Measurements from ENCODE around the gene KIF3A. TPM values are rescaled to one million over a fixed set of nuclear protein-coding genes. Genes with fewer than 3 reads are reported as not detected.
A peak's percentile ranks its signal among the peaks of the same experiment; 100 is the strongest.

Gene KIF3A
- total and polyA plus RNA-seq, 4 experiments from 2014 or later, result 9.7 to 25.9 (median 18.5) TPM

DNA sequence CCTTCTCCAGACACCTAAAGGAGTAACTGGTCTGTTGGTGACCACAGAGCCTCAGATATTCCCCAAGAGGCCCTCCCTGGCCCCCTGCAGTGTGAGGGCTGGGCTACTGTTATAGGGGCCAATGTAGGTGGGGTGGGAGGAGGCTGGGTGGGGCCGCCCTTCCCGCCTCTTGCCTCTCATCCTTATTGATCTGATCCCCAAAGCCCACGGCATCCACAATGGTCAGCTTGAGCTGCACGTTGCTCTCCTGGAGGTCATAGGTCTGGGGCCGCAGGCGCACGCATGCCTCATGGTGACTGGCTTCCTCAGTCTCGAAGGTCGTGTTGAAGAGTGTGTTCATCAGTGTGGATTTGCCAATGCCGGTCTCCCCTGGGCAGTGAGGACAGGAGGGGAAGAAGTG lies 26.7 kb upstream of the KIF3A start:
- intact Hi-C loops (cut with micrococcal nuclease), result no loop called here
- H3K27me3 Mint-ChIP-seq, result no peaks in the 10 kb centered on the region
- H3K4me3 Mint-ChIP-seq, result no peak overlapping the region
- H3K4me1 Mint-ChIP-seq, result peaks cover 0 to 5% (median 0%) of the 10 kb centered on the region in 4 donors
- peaks cover 0 to 19% of the 10 kb centered on the region in 2 donors for H3K36me3 Mint-ChIP-seq
- Histone ChIP-seq H3K36me3 (ENCODE audit: insufficient read depth, low read length) (peaks cover 12% of the 10 kb centered on the region), H3K4me1 (ENCODE audit: insufficient read depth, low read length) (no peaks in the 10 kb centered on the region), H3K27me3 (ENCODE audit: insufficient read depth, low read length) (no peaks in the 10 kb centered on the region), H3K4me3 (ENCODE audit: low read length in 2 of 2) (no peak overlapping the region), H3K9me3 (ENCODE audit: control insufficient read depth in 1 of 2, low read length in 2 of 2) (no peaks in the 10 kb centered on the region), H3K27ac (ENCODE audit: low read depth, low read length) (no peak overlapping the region)
- peak overlapping the region in 1 of 7 donors; percentile 18 for H3K27ac Mint-ChIP-seq
- no peak for DNase-seq
- ChIA-PET CTCF (ENCODE audit: partially characterized antibody) (interaction anchor here (1.0 kb wide), 1 partner anchor 55 kb away, joined by 3 read pairs; no protein-coding TSS in a partner anchor), POLR2A (ENCODE audit: partially characterized antibody) (interaction anchor here (1.4 kb wide), 1 partner anchor 10 kb away, joined by 3 read pairs; no protein-coding TSS in a partner anchor)
- H3K9me3 Mint-ChIP-seq, result no peaks in the 10 kb centered on the region

DNA sequence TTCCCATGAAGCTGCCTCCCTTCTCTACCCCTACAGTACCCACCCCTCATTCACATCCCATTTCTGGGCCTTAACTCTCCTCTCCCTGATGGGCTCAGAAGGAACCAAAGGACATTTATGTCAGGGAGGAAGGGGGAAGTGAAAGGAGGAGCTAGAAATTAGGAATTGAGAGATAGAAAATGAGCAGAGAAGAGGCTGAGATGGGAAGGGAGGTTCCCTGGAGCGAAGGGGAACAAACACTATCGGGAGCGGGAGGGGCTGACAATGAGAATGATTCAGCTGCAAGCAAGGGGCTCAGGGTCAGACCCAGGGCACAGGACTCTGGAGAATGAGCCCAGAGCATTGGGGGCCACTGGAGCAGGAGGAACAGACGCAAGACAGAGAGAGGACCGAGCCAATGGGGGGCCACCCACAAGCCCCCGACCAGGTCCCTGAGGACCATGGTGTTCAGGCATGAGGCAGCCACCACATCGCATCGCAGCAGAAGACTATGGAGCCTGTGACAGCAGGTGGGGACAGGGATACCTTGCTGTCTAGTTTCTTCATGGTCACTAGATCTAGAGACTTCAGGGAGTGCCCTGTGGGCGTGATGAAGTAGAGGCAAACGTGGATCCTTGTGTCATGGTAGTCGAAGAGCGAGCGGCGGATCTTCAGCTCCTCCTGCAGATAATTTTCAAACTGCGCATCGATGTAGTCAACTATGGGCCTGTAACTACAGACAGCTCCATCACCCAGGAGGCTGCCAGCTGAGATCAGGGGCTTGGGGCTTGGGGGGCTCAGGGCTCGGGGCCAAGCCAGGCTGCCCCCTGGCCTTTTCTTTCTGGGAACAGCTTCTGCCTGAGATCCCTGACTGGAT lies 26.1 kb upstream of the KIF3A start:
- no peak for DNase-seq
- peak overlapping the region in 2 of 7 donors; percentile 70 to 72 for H3K27ac Mint-ChIP-seq
- no peak overlapping the region for H3K4me3 Mint-ChIP-seq
- intact Hi-C loops (cut with micrococcal nuclease), result no loop called here
- no peaks in the 10 kb centered on the region for H3K9me3 Mint-ChIP-seq
- no peaks in the 10 kb centered on the region for H3K9me3 ChIP-seq (ENCODE audit: control insufficient read depth in 1 of 2, low read length in 2 of 2)
- H3K4me1 ChIP-seq (ENCODE audit: insufficient read depth, low read length), result no peaks in the 10 kb centered on the region
- ChIA-PET POLR2A (ENCODE audit: partially characterized antibody) (interaction anchor here (1.0 to 1.4 kb wide), 2 partner anchors 9 to 10 kb away, joined by 3 to 4 read pairs; no protein-coding TSS in a partner anchor), CTCF (ENCODE audit: partially characterized antibody) (no interaction called here)
- peaks cover 0 to 22% of the 10 kb centered on the region in 2 donors for H3K36me3 Mint-ChIP-seq
- H3K27me3 ChIP-seq (ENCODE audit: insufficient read depth, low read length), result no peaks in the 10 kb centered on the region
- no peak overlapping the region for H3K27ac ChIP-seq (ENCODE audit: low read depth, low read length)
- peaks cover 12% of the 10 kb centered on the region for H3K36me3 ChIP-seq (ENCODE audit: insufficient read depth, low read length)
- H3K4me3 ChIP-seq (ENCODE audit: low read length in 2 of 2), result no peak overlapping the region
- H3K4me1 Mint-ChIP-seq, result peaks cover 0 to 5% (median 0%) of the 10 kb centered on the region in 4 donors
- H3K27me3 Mint-ChIP-seq, result no peaks in the 10 kb centered on the region

DNA sequence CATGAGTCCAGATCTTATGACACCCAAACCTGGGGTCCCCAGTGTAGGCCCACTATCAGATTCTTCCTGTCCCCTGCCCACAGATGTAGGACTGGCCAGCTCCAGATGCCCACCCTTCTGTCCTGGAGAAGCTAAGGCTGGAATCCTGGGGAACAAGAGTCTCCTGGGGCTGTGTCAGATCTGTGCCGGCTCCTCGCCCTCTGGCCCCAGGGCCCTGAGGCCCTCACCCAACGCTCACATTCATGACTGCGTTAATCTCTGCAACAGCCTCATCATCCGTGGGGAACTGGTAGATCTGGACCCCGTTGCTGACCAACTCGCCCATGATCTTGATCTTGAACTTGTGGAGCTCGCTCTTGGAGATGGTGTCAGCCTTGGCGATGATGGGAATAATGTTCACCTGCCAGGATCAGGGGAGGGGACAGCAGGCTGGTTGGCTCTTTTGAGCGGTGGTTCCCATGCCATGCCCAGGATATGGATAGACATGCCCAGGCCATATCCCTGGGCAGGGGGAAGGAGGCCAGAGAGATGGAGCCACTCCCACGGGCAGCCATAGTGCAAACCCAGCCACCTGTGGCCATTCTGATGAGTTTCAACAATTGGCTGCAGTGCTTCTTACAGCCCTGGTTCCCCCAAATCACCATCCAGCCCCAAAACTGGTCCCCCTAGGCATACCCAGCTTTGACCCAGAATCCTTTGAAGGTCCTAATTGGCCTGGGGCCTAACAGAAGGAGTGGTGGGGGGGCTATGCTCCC lies 25.1 kb upstream of the KIF3A start:
- Mint-ChIP-seq H3K9me3 (no peaks in the 10 kb centered on the region), H3K4me1 (peaks cover 0 to 5% (median under 1%) of the 10 kb centered on the region in 4 donors), H3K27ac (peak overlapping the region in 1 of 7 donors; percentile 24), H3K27me3 (no peaks in the 10 kb centered on the region), H3K36me3 (peaks cover 0 to 27% of the 10 kb centered on the region in 2 donors), H3K4me3 (no peak overlapping the region)
- ChIA-PET CTCF (ENCODE audit: partially characterized antibody) (interaction anchor here (1.5 kb wide), 1 partner anchor 15 kb away, joined by 4 read pairs; the partner anchor contains the start of gene CCNI2), POLR2A (ENCODE audit: partially characterized antibody) (interaction anchor here (1.0 to 3.3 kb wide), 2 partner anchors 11 to 15 kb away, joined by 4 to 12 read pairs; partner anchors contain the start of gene CCNI2)
- Histone ChIP-seq H3K4me1 (ENCODE audit: insufficient read depth, low read length) (no peaks in the 10 kb centered on the region), H3K9me3 (ENCODE audit: control insufficient read depth in 1 of 2, low read length in 2 of 2) (no peaks in the 10 kb centered on the region), H3K27ac (ENCODE audit: low read depth, low read length) (no peak overlapping the region), H3K36me3 (ENCODE audit: insufficient read depth, low read length) (peaks cover 12% of the 10 kb centered on the region), H3K27me3 (ENCODE audit: insufficient read depth, low read length) (no peaks in the 10 kb centered on the region), H3K4me3 (ENCODE audit: low read length in 2 of 2) (no peak overlapping the region)
- no peak for DNase-seq
- intact Hi-C loops (cut with micrococcal nuclease), result no loop called here

DNA sequence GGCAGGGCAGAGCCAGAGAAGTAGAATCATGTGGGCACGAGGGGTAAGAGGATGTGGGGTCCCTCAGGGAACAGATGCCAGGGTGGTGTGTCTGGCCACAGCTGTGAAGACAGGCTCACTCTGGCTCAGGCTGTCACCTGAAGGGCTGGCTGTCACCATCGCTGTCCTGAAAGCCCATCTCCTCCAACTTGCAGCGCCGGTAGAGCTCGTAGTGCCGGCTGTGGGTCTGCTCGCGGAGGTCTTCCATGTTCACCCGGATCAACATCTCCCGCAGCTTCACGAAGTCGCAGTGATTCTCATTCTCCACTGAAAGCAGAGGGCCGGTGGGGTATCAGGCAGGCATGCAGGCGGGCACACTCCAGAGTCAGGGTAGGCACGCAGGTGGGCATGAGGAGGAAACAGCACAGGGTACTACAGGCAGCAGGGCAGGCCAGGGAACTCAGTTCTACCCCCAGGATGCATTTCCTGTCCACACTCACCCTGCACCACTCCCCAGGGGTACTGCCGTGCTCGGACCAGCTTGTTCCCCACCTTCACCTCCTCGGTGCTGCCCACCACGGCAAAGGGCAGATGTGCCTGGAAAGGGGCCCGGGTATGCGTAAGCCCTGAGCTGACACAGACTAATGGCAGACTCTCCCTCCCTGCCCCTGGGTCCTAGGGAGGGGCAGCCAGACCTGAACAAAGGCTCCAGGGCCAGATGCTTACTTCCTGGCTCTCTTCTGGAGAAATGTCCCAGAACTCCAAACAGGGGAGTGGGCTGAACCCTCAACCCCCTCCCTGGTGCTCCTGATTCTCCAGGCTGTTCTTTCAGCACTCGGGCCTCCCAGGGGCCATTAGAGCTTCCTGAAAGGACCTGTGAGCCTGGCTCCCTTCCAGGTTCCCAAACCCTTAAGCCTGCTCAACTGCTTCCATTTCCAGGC lies 24.2 kb upstream of the KIF3A start:
- no peak overlapping the region for H3K4me3 ChIP-seq (ENCODE audit: low read length in 2 of 2)
- H3K9me3 ChIP-seq (ENCODE audit: control insufficient read depth in 1 of 2, low read length in 2 of 2), result no peaks in the 10 kb centered on the region
- Mint-ChIP-seq H3K36me3 (peaks cover 0 to 31% of the 10 kb centered on the region in 2 donors), H3K4me1 (peaks cover 0 to 1% (median 0%) of the 10 kb centered on the region in 4 donors), H3K27me3 (no peaks in the 10 kb centered on the region), H3K4me3 (no peak overlapping the region), H3K9me3 (no peaks in the 10 kb centered on the region), H3K27ac (peak overlapping the region in 3 of 7 donors; percentile 6 to 34 (median 26))
- intact Hi-C loops (cut with micrococcal nuclease), result no loop called here
- ChIA-PET CTCF (ENCODE audit: partially characterized antibody) (interaction anchor here (1.5 kb wide), 1 partner anchor 15 kb away, joined by 4 read pairs; the partner anchor contains the start of gene CCNI2), POLR2A (ENCODE audit: partially characterized antibody) (interaction anchor here (3.3 kb wide), 1 partner anchor 14 kb away, joined by 12 read pairs; the partner anchor contains the start of gene CCNI2)
- no peaks in the 10 kb centered on the region for H3K4me1 ChIP-seq (ENCODE audit: insufficient read depth, low read length)
- no peaks in the 10 kb centered on the region for H3K27me3 ChIP-seq (ENCODE audit: insufficient read depth, low read length)
- H3K27ac ChIP-seq (ENCODE audit: low read depth, low read length), result no peak overlapping the region
- peaks cover 12% of the 10 kb centered on the region for H3K36me3 ChIP-seq (ENCODE audit: insufficient read depth, low read length)
- DNase-seq, result no peak

DNA sequence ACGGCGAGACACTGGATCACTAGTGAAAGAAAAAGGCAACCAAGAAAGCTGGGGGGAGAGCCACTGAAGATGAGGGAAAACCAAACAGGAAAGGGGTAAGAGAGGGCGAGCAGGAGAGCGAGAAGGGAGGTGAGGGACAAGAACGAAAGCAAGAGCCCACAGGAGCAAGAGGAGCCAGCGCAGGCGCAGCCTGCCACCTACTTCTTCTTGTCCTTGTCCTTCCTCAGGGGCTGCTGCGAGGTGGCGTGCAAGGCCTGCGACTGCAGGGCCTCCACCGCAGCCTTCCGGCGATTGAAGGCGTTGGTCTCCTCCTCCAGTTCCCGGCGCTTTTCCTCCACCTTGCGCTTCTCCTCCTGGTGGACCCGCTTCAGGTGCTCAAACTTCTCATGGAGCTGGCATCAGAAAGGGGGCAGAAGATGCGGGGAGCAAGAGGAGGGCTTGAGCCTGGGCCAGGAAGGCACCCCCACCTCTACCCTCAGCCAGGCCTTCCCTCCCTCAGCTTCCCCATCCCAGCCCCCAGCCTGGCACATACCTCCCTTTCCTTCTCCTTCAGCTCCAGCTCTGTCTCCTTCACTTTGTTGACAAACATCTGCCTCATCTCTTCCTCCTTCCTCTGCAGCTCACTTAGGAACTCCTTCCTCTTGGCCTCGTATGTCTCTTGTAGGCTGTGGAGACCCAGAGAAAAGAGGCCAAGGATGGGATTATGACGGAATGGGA lies 23.4 kb upstream of the KIF3A start:
- POLR2A ChIA-PET (ENCODE audit: partially characterized antibody), result interaction anchor here (0.6 to 3.3 kb wide), 2 partner anchors 11 to 14 kb away, joined by 3 to 12 read pairs; partner anchors contain the start of gene CCNI2
- no peak overlapping the region for H3K27ac ChIP-seq (ENCODE audit: low read depth, low read length)
- no peaks in the 10 kb centered on the region for H3K27me3 ChIP-seq (ENCODE audit: insufficient read depth, low read length)
- H3K4me3 Mint-ChIP-seq, result no peak overlapping the region
- H3K36me3 Mint-ChIP-seq, result peaks cover 0 to 34% of the 10 kb centered on the region in 2 donors
- no peak for DNase-seq
- H3K4me1 ChIP-seq (ENCODE audit: insufficient read depth, low read length), result no peaks in the 10 kb centered on the region
- CTCF ChIA-PET (ENCODE audit: partially characterized antibody), result interaction anchor here (1.5 kb wide), 1 partner anchor 14 kb away, joined by 4 read pairs; the partner anchor contains the start of gene CCNI2
- H3K27ac Mint-ChIP-seq, result peak overlapping the region in 3 of 7 donors; percentile 26 to 43 (median 34)
- H3K9me3 Mint-ChIP-seq, result no peaks in the 10 kb centered on the region
- intact Hi-C loops (cut with micrococcal nuclease), result no loop called here
- H3K4me1 Mint-ChIP-seq, result peaks cover 0 to 1% (median 0%) of the 10 kb centered on the region in 4 donors
- H3K36me3 ChIP-seq (ENCODE audit: insufficient read depth, low read length), result peaks cover 12% of the 10 kb centered on the region
- H3K27me3 Mint-ChIP-seq, result no peaks in the 10 kb centered on the region
- H3K4me3 ChIP-seq (ENCODE audit: low read length in 2 of 2), result no peak overlapping the region
- no peaks in the 10 kb centered on the region for H3K9me3 ChIP-seq (ENCODE audit: control insufficient read depth in 1 of 2, low read length in 2 of 2)

DNA sequence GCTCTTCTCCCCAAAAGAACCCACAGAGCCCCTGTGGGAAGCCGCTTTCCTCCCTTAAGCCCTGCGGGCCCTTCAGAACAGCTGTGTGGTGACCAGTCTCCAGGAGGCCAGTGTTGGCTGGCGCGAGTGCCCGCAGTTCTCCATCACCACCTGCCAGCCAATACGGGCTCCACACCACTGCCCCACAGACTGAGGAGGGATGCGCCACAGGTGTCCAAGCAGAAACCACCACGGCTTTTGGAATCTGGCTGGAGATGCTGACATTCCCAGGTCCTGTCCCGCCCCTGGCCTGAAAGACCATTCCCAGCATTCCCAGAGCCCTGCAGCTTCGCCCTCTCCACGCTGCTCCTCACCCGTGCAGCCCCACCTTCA lies 22.7 kb upstream of the KIF3A start:
- peaks cover 0 to 3% (median 0%) of the 10 kb centered on the region in 4 donors for H3K4me1 Mint-ChIP-seq
- DNase-seq, result no peak
- no peak overlapping the region for H3K27ac ChIP-seq (ENCODE audit: low read depth, low read length)
- H3K27ac Mint-ChIP-seq, result no peak overlapping the region
- no peak overlapping the region for H3K4me3 Mint-ChIP-seq
- intact Hi-C loops (cut with micrococcal nuclease), result no loop called here
- H3K4me1 ChIP-seq (ENCODE audit: insufficient read depth, low read length), result no peaks in the 10 kb centered on the region
- no peaks in the 10 kb centered on the region for H3K9me3 Mint-ChIP-seq
- no peaks in the 10 kb centered on the region for H3K9me3 ChIP-seq (ENCODE audit: control insufficient read depth in 1 of 2, low read length in 2 of 2)
- H3K4me3 ChIP-seq (ENCODE audit: low read length in 2 of 2), result no peak overlapping the region
- POLR2A ChIA-PET (ENCODE audit: partially characterized antibody), result interaction anchor here (3.3 kb wide), 1 partner anchor 13 kb away, joined by 12 read pairs; the partner anchor contains the start of gene CCNI2
- peaks cover 12% of the 10 kb centered on the region for H3K36me3 ChIP-seq (ENCODE audit: insufficient read depth, low read length)
- CTCF ChIA-PET (ENCODE audit: partially characterized antibody), result no interaction called here
- H3K27me3 ChIP-seq (ENCODE audit: insufficient read depth, low read length), result no peaks in the 10 kb centered on the region
- H3K27me3 Mint-ChIP-seq, result no peaks in the 10 kb centered on the region
- H3K36me3 Mint-ChIP-seq, result peaks cover 0 to 34% of the 10 kb centered on the region in 2 donors

All from CD4-positive, alpha-beta memory T cell (primary cell).